Memory B cell (primary cell): ENCODE measurements around the gene NOS3.
A peak's percentile ranks its signal among the peaks of the same experiment; 100 is the strongest.

Experiments
- ATAC-seq: fragments of 150-1000 bp; cut with Tn5 transposase; 2 replicates; pipeline ENCODE4 v1.10.0; 2021; ENCODE audit warnings: low read depth, mild to moderate bottlenecking, moderate library complexity
- DNase-seq, 2 donors: peaks; one replicate each; pipeline ENCODE4 v3.0.0; 2022; ENCODE audit warnings: low spot score in 2 of 2
- H3K27ac Mint-ChIP-seq: one replicate; pipeline ENCODE4 v1.8.0; 2022; ENCODE audit warnings: mild to moderate bottlenecking, moderate library complexity, mixed read lengths
- H3K27me3 Mint-ChIP-seq: one replicate; pipeline ENCODE4 v1.8.0; 2022; ENCODE audit warnings: mixed read lengths
- H3K36me3 Mint-ChIP-seq: one replicate; pipeline ENCODE4 v1.8.0; 2022; ENCODE audit warnings: mild to moderate bottlenecking, mixed read lengths
- H3K4me1 Mint-ChIP-seq: one replicate; pipeline ENCODE4 v1.8.0; 2022; ENCODE audit warnings: mixed read lengths
- H3K4me3 Mint-ChIP-seq: one replicate; pipeline ENCODE4 v1.8.0; 2022; ENCODE audit warnings: mild to moderate bottlenecking, moderate library complexity, mixed read lengths
- H3K9me3 Mint-ChIP-seq: one replicate; pipeline ENCODE4 v1.8.0; 2022; ENCODE audit warnings: mixed read lengths

Gene NOS3

GRCh38 chr7:151053751-151054150 lies 62.9 kb downstream of the NOS3 start:
- ATAC-seq (no peak), DNase-seq (no peak)
- Mint-ChIP-seq H3K4me1 (peaks cover 14% of the 10 kb centered on the region), H3K27ac (no peak overlapping the region), H3K4me3 (no peak overlapping the region), H3K36me3 (peaks cover 8% of the 10 kb centered on the region), H3K9me3 (no peaks in the 10 kb centered on the region), H3K27me3 (peaks cover 7% of the 10 kb centered on the region)

- Mint-ChIP-seq H3K9me3 (no peaks in the 10 kb centered on the region), H3K27ac (no peak overlapping the region), H3K27me3 (peaks cover 7% of the 10 kb centered on the region), H3K36me3 (peaks cover 8% of the 10 kb centered on the region), H3K4me3 (peak overlapping the region; percentile 93), H3K4me1 (peaks cover 23% of the 10 kb centered on the region)
- no peak for DNase-seq
- ATAC-seq, result no peak
Measured at GRCh38 chr7:151056283-151056665, 65.5 kb downstream of the NOS3 start.

GRCh38 chr7:151056666-151057505 lies 66.1 kb downstream of the NOS3 start:
- H3K27me3 Mint-ChIP-seq, result peaks cover 5% of the 10 kb centered on the region
- no peaks in the 10 kb centered on the region for H3K9me3 Mint-ChIP-seq
- ATAC-seq (no peak), DNase-seq (no peak)
- peak overlapping the region; percentile 93 for H3K4me3 Mint-ChIP-seq
- peaks cover 27% of the 10 kb centered on the region for H3K4me1 Mint-ChIP-seq
- H3K36me3 Mint-ChIP-seq, result peaks cover 8% of the 10 kb centered on the region
- H3K27ac Mint-ChIP-seq, result no peak overlapping the region

- no peaks in the 10 kb centered on the region for H3K9me3 Mint-ChIP-seq
- peaks cover 4% of the 10 kb centered on the region for H3K27me3 Mint-ChIP-seq
- peaks cover 7% of the 10 kb centered on the region for H3K36me3 Mint-ChIP-seq
- ATAC-seq (peak; percentile 2), DNase-seq (no peak)
- H3K4me1 Mint-ChIP-seq, result peaks cover 27% of the 10 kb centered on the region
- peak within 1 kb of the TSS; percentile 93 for H3K4me3 Mint-ChIP-seq
- peak within 1 kb of the TSS; percentile 91 for H3K27ac Mint-ChIP-seq
Measured at GRCh38 chr7:151057506-151057988, 66.7 kb downstream of the NOS3 start, which contains the start of gene CDK5. Gene CDK5, minus strand, starts transcription at chr7:151057897. Its CDS starts 49 bp downstream, at chr7:151057848.

- H3K27me3 Mint-ChIP-seq, result peaks cover 2% of the 10 kb centered on the region
- DNase-seq (peak; percentile 90 to 92), ATAC-seq (peak; percentile 88)
- H3K27ac Mint-ChIP-seq, result peak overlapping the region; percentile 91
- peaks cover 27% of the 10 kb centered on the region for H3K4me1 Mint-ChIP-seq
- H3K36me3 Mint-ChIP-seq, result peaks cover 3% of the 10 kb centered on the region
- H3K4me3 Mint-ChIP-seq, result peak overlapping the region; percentile 93
- no peaks in the 10 kb centered on the region for H3K9me3 Mint-ChIP-seq
Measured at GRCh38 chr7:151057989-151058780, 67.4 kb downstream of the NOS3 start.

- Mint-ChIP-seq H3K4me3 (peak overlapping the region; percentile 93), H3K36me3 (peaks cover 2% of the 10 kb centered on the region), H3K4me1 (peaks cover 27% of the 10 kb centered on the region), H3K9me3 (no peaks in the 10 kb centered on the region), H3K27me3 (peaks cover 2% of the 10 kb centered on the region), H3K27ac (peak overlapping the region; percentile 91)
- ATAC-seq (no peak), DNase-seq (peak in 1 of 2 donors; percentile 40)
Measured at GRCh38 chr7:151058781-151059366, 68.1 kb downstream of the NOS3 start.

GRCh38 chr7:151059367-151060112 lies 68.7 kb downstream of the NOS3 start, which contains the start of gene SLC4A2:
Gene SLC4A2, plus strand, starts transcription at chr7:151059589. Its CDS starts 2,399 bp downstream, at chr7:151061988.
- Mint-ChIP-seq H3K36me3 (no peaks in the 10 kb centered on the region), H3K27me3 (no peaks in the 10 kb centered on the region), H3K4me1 (peaks cover 27% of the 10 kb centered on the region), H3K9me3 (no peaks in the 10 kb centered on the region), H3K27ac (peak within 1 kb of the TSS; percentile 91), H3K4me3 (peak within 1 kb of the TSS; percentile 93)
- ATAC-seq (peak; percentile 44), DNase-seq (peak; percentile 70 to 90)

- no peaks in the 10 kb centered on the region for H3K27me3 Mint-ChIP-seq
- peak overlapping the region; percentile 93 for H3K4me3 Mint-ChIP-seq
- DNase-seq (no peak), ATAC-seq (no peak)
- no peaks in the 10 kb centered on the region for H3K36me3 Mint-ChIP-seq
- H3K27ac Mint-ChIP-seq, result peak overlapping the region; percentile 91
- peaks cover 27% of the 10 kb centered on the region for H3K4me1 Mint-ChIP-seq
- H3K9me3 Mint-ChIP-seq, result no peaks in the 10 kb centered on the region
Measured at GRCh38 chr7:151060113-151060415, 69.2 kb downstream of the NOS3 start.

- Mint-ChIP-seq H3K36me3 (peaks cover 3% of the 10 kb centered on the region), H3K4me3 (peak overlapping the region; percentile 93), H3K27me3 (no peaks in the 10 kb centered on the region), H3K4me1 (peaks cover 27% of the 10 kb centered on the region), H3K27ac (peak overlapping the region; percentile 24), H3K9me3 (no peaks in the 10 kb centered on the region)
- DNase-seq (no peak), ATAC-seq (no peak)
Measured at GRCh38 chr7:151060416-151061212, 69.8 kb downstream of the NOS3 start.

GRCh38 chr7:151061213-151062110 lies 70.6 kb downstream of the NOS3 start:
- peaks cover 3% of the 10 kb centered on the region for H3K36me3 Mint-ChIP-seq
- H3K9me3 Mint-ChIP-seq, result no peaks in the 10 kb centered on the region
- DNase-seq, result no peak
- peaks cover 27% of the 10 kb centered on the region for H3K4me1 Mint-ChIP-seq
- H3K27me3 Mint-ChIP-seq, result no peaks in the 10 kb centered on the region
- no peak for ATAC-seq
- H3K4me3 Mint-ChIP-seq, result peak overlapping the region; percentile 93
- H3K27ac Mint-ChIP-seq, result peak overlapping the region; percentile 24

- Mint-ChIP-seq H3K4me3 (peak overlapping the region; percentile 30), H3K36me3 (peaks cover 3% of the 10 kb centered on the region), H3K4me1 (peaks cover 21% of the 10 kb centered on the region), H3K27ac (no peak overlapping the region), H3K9me3 (no peaks in the 10 kb centered on the region), H3K27me3 (no peaks in the 10 kb centered on the region)
- no peak for DNase-seq
- ATAC-seq, result no peak
Measured at GRCh38 chr7:151062111-151062398, 71.2 kb downstream of the NOS3 start.
